ENCODE measurements around the gene IL1RAP.

- TF ChIP-seq, protein P1, sequence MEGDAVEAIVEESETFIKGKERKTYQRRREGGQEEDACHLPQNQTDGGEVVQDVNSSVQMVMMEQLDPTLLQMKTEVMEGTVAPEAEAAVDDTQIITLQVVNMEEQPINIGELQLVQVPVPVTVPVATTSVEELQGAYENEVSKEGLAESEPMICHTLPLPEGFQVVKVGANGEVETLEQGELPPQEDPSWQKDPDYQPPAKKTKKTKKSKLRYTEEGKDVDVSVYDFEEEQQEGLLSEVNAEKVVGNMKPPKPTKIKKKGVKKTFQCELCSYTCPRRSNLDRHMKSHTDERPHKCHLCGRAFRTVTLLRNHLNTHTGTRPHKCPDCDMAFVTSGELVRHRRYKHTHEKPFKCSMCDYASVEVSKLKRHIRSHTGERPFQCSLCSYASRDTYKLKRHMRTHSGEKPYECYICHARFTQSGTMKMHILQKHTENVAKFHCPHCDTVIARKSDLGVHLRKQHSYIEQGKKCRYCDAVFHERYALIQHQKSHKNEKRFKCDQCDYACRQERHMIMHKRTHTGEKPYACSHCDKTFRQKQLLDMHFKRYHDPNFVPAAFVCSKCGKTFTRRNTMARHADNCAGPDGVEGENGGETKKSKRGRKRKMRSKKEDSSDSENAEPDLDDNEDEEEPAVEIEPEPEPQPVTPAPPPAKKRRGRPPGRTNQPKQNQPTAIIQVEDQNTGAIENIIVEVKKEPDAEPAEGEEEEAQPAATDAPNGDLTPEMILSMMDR (IDR thresholded peaks at IDR 0.05): no peak
- TF ChIP-seq POLR2AphosphoS5 (IDR thresholded peaks at IDR 0.05): no peak
- no peak for TF ChIP-seq POLR2A (IDR thresholded peaks at IDR 0.05)
- no peak for TF ChIP-seq EP300 (IDR thresholded peaks at IDR 0.05)
These were observed 29.0 kb downstream of the IL1RAP start for GRCh38 chr3:190542846-190543245.
